Pancreas (tissue), 10 donors: ENCODE measurements around the gene DAPK2. TPM values are rescaled to one million over a fixed set of nuclear protein-coding genes. Genes with fewer than 3 reads are reported as not detected.

Experiments used
- ATAC-seq, 4 donors: fragments of 200-7000 bp; cut with Tn5 transposase; one replicate each; pipeline versions ENCODE4 v1.8.0 to v1.9.1; 2020; ENCODE audit warnings: mild to moderate bottlenecking in 4 of 4, moderate library complexity in 4 of 4
- DNase-seq, 6 donors: peaks; one replicate each; pipeline ENCODE4 v3.0.0-alpha.2; 2020
- FAIRE-seq: peaks from 2 replicates; lab custom pipeline; 2012; peaks lifted over from hg19 to GRCh38; lab: Jason Lieb, UNC
- H3K27ac ChIP-seq, 4 donors: fragments of 200-600 bp; sonication (generic); 1 replicate in 3 of 4; 2 replicates in 1 of 4; pipeline versions ENCODE4 v1.5.0 to v1.8.0; 2020
- H3K27me3 ChIP-seq, 4 donors: fragments of 200-600 bp; one replicate each; pipeline ENCODE4 v1.8.0; 2021
- H3K36me3 ChIP-seq, 3 donors: fragments of 200-600 bp; sonication (generic) in 1 of 3; one replicate each; pipeline versions ENCODE4 v1.5.0 to v1.8.0; 2020 to 2021
- H3K4me1 ChIP-seq, 3 donors: fragments of 200-600 bp; one replicate each; pipeline ENCODE4 v1.8.0; 2021
- H3K4me3 ChIP-seq, 4 donors: fragments of 200-600 bp; sonication (generic) in 2 of 4; one replicate each; pipeline versions ENCODE4 v1.5.0 to v1.8.0; 2020 to 2021
- H3K9me3 ChIP-seq, 4 donors: fragments of 200-600 bp; one replicate each; pipeline ENCODE4 v1.8.0; 2021
- CTCF ChIP-seq, 4 donors: fragments of 200-600 bp; sonication (generic) in 3 of 4; IDR thresholded peaks; one replicate each; pipeline versions ENCODE4 v1.5.0 to v1.8.0; 2021; ENCODE audit warnings: antibody characterized with exemption in 4 of 4
- WGBS, 2 donors: extraction: QIAGEN DNeasy Blood & Tissue Kit; methylation state at CpG; one replicate each; pipeline ENCODE4 v1.1.7; 2013; 5-methylcytosine and 5-hydroxymethylcytosine counted together
- intact Hi-C, 3 donors: fragments of 100-400 bp; cut with DNase I; formaldehyde crosslinking; loops; one replicate each; pipeline versions ENCODE4 v1.11.1 to v1.14.2; 2022
- polyA plus RNA-seq, 2 donors: library from polyadenylated mRNA; stranded (reverse); fragments of 200-250 nt; gene quantifications; one replicate each; pipeline ENCODE4 v1.2.3, GENCODE V29; 2013
- total RNA-seq, 6 donors: library from RNA; stranded (reverse); fragmentation: NEBNext Ultra II Directional in 4 of 6; extraction: Animal tissue kit (Norgen Biotek cat#: 25700) in 4 of 6; gene quantifications; one replicate each; pipeline versions ENCODE4 v1.2.1 to v1.2.4, GENCODE V29; 2021 to 2023
- donor health status: healthy with polysubstance abuse.
- donor health status: DM: no; HTN: no; CAD: no; lungs with moderate emphysema.
- donor health status: DM: no; HTN: no; CAD: no.
- donor health status: control.
- donor health status: control.
- donor health status: Bipolar disorder and iron deficiency.
- donor health status: DM: yes; HTN: yes; CAD: no.
- donor health status: DM: no; HTN: no; CAD: no.
- donor health status: DM: no; HTN: no; CAD: no.
- donor health status: DM: yes; HTN: yes; CAD: no.

DAPK2 gene
- total and polyA plus RNA-seq, 8 donors = 2.1 to 8.0 (median 5.4) TPM

GRCh38 chr15:64029110-64029509, 17.2 kb downstream of the DAPK2 start:
- DNase-seq (no peak), ATAC-seq (no peak), FAIRE-seq (no peak)
- WGBS, 2 donors = 73 to 93% methylated on average over 8 of the region's 8 CpGs
- no peaks in the 10 kb centered on the region for H3K36me3 ChIP-seq
- no peaks in the 10 kb centered on the region for H3K9me3 ChIP-seq
- peaks cover 0 to 7% (median 0%) of the 10 kb centered on the region in 3 donors for H3K4me1 ChIP-seq
- no peak overlapping the region for H3K4me3 ChIP-seq
- intact Hi-C loops = no loop called here
- TF ChIP-seq CTCF (IDR thresholded peaks at IDR 0.05) = no peak
- no peak overlapping the region for H3K27ac ChIP-seq
- H3K27me3 ChIP-seq = no peaks in the 10 kb centered on the region

DNA sequence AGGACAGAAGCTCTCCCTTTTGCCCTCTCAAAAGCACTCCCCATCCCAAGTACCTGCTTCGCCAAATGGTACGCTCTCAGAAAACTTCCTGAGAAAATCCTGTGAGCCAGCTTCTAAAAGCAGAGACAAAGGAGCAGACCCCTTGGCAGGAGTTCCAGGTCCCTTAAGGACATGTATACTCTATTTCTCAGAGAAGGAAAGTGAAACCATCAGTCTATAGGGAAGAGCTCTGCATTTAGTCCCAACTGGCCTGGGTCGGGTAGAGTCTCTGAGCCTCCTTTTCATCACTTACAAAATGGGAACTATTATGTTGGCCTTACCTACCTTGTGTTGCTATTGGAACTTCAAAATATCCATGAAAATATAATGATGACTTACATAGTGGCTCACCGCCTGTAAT, 19.7 kb downstream of the DAPK2 start:
- intact Hi-C loops = no loop called here
- 94 to 98% methylated on average over 4 of the region's 4 CpGs for WGBS, 2 donors
- Histone ChIP-seq H3K36me3 (no peaks in the 10 kb centered on the region), H3K27me3 (no peaks in the 10 kb centered on the region), H3K27ac (no peak overlapping the region), H3K4me1 (peaks cover 0 to 7% (median 0%) of the 10 kb centered on the region in 3 donors), H3K9me3 (no peaks in the 10 kb centered on the region), H3K4me3 (no peak overlapping the region)
- DNase-seq (no peak), ATAC-seq (peak in 1 of 4 donors; percentile 23), FAIRE-seq (no peak)
- TF ChIP-seq CTCF (IDR thresholded peaks at IDR 0.05) = no peak

DNA sequence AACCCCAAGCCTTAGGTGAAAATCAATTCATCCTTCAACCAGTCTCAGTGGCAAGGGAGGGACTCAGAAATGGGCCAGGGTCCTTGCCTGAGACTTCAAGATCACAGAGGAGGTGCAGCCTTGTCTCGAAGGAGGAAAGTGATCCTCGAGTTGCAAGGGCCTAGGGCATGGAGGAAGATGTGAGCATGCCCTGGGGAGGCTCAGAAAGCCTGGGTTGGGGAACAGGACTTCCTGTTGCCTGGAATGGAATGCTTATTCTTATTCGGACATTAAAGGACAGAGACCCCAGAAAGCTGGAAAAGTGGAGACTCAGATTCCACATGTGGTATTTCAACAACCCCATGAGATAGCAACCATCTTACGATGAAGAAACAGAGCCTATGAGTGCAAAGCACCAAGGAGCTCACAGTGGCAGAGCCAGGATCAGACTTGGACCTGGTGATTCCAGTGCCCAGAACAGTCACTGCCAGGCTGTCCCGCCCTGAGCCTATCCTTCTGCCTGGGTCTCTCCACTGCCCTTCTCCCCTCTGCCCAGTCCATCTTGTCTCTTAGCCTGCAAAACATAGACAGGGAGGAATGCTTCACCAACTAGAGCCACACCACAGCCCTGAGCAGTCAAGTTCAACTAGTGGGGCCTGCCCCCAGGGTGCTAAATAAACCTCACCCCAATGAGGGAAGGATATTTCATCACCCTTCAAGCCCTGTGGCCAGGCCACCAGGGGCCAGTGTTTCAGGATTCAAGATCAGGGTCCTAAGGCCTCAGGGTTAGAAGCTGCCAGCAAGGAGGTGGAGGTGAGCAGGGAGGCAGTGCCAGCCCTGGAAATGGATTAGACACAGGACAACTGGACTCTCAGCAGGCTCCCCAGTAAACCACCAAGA, 21.9 kb downstream of the DAPK2 start:
- Histone ChIP-seq H3K27me3 (no peaks in the 10 kb centered on the region), H3K9me3 (no peaks in the 10 kb centered on the region), H3K36me3 (no peaks in the 10 kb centered on the region), H3K4me1 (peaks cover 9 to 11% (median 11%) of the 10 kb centered on the region in 3 donors), H3K27ac (no peak overlapping the region), H3K4me3 (no peak overlapping the region)
- TF ChIP-seq CTCF (IDR thresholded peaks at IDR 0.05) = no peak
- intact Hi-C loops = no loop called here
- no peak for FAIRE-seq
- WGBS, 2 donors = 70 to 75% methylated on average over 5 of the region's 5 CpGs
- DNase-seq = no peak
- ATAC-seq = no peak

DNA sequence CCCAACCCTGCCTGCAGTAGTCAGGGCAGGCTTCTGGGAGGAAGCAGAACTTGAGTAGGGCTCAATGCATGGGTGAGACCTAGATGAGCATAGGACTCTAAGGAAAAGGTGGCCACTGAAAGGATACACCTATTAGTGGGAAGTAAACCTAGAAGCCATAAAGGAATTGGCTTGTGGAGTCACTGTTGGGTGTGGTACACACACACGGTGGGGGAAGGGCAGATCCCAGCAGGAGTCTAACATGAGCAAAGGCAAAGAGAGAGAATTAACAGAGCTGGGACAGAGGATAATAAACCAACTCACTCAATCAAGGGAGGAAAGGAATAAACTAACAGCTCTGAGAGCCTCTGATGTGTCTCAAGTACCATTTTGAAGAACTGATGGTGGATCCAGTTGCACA, 23.1 kb downstream of the DAPK2 start:
- TF ChIP-seq CTCF (IDR thresholded peaks at IDR 0.05) = no peak
- H3K9me3 ChIP-seq = no peaks in the 10 kb centered on the region
- ATAC-seq = no peak
- no peak for DNase-seq
- no peak overlapping the region for H3K27ac ChIP-seq
- H3K36me3 ChIP-seq = no peaks in the 10 kb centered on the region
- intact Hi-C loops = no loop called here
- H3K27me3 ChIP-seq = no peaks in the 10 kb centered on the region
- FAIRE-seq = no peak
- peaks cover 12 to 19% (median 14%) of the 10 kb centered on the region in 3 donors for H3K4me1 ChIP-seq
- H3K4me3 ChIP-seq = no peak overlapping the region
- WGBS, 2 donors = 63 to 86% methylated on average over 1 of the region's 1 CpG

- no peak overlapping the region for H3K27ac ChIP-seq
- no peak for TF ChIP-seq CTCF (IDR thresholded peaks at IDR 0.05)
- ATAC-seq (no peak), FAIRE-seq (no peak), DNase-seq (no peak)
- no peaks in the 10 kb centered on the region for H3K27me3 ChIP-seq
- H3K36me3 ChIP-seq = no peaks in the 10 kb centered on the region
- WGBS, 2 donors = 96 to 98% methylated on average over 6 of the region's 6 CpGs
- intact Hi-C loops = no loop called here
- peaks cover 12 to 18% (median 14%) of the 10 kb centered on the region in 3 donors for H3K4me1 ChIP-seq
- H3K4me3 ChIP-seq = no peak overlapping the region
- no peaks in the 10 kb centered on the region for H3K9me3 ChIP-seq
These were observed 23.7 kb downstream of the DAPK2 start for GRCh38 chr15:64022571-64022970.
